ACC112 (cell line): ENCODE results near the gene MLF1.

Experiments
- H2AFZ ChIP-seq: fragments of 200-600 bp; sonication (generic); one replicate; pipeline ENCODE4 v1.6.0; 2017; ENCODE audit warnings: antibody characterized with exemption, low read length; ENCODE audit not compliant: unreplicated experiment
- H3K27ac ChIP-seq: fragments of 200-600 bp; sonication (generic); 2 replicates; pipeline ENCODE4 v1.5.1; 2014; ENCODE audit warnings: low read depth, mild to moderate bottlenecking, antibody characterized with exemption, low read length, moderate library complexity
- H3K27me3 ChIP-seq: fragments of 200-600 bp; sonication (generic); 2 replicates; pipeline ENCODE4 v1.6.1; 2014; ENCODE audit warnings: mild to moderate bottlenecking, antibody characterized with exemption, low read length, moderate library complexity, mixed read lengths; ENCODE audit not compliant: insufficient read depth
- H3K36me3 ChIP-seq: fragments of 200-600 bp; sonication (generic); 2 replicates; pipeline ENCODE4 v1.6.1; 2016; ENCODE audit warnings: mild to moderate bottlenecking, antibody characterized with exemption, low read length, moderate library complexity, mixed read lengths; ENCODE audit not compliant: insufficient read depth
- H3K4me1 ChIP-seq: fragments of 200-600 bp; sonication (generic); one replicate; pipeline ENCODE4 v1.6.1; 2016; ENCODE audit warnings: low read length, mixed read lengths; ENCODE audit not compliant: insufficient read depth, unreplicated experiment, control insufficient read depth
- H3K4me3 ChIP-seq: fragments of 200-600 bp; sonication (generic); 2 replicates; pipeline ENCODE4 v1.5.1; 2014; ENCODE audit warnings: mild to moderate bottlenecking, low read depth, low read length
- H3K79me2 ChIP-seq: fragments of 200-600 bp; sonication (generic); one replicate; pipeline ENCODE4 v1.6.0; 2016; ENCODE audit warnings: low read length; ENCODE audit not compliant: control insufficient read depth, unreplicated experiment, insufficient read depth

Gene MLF1

DNA sequence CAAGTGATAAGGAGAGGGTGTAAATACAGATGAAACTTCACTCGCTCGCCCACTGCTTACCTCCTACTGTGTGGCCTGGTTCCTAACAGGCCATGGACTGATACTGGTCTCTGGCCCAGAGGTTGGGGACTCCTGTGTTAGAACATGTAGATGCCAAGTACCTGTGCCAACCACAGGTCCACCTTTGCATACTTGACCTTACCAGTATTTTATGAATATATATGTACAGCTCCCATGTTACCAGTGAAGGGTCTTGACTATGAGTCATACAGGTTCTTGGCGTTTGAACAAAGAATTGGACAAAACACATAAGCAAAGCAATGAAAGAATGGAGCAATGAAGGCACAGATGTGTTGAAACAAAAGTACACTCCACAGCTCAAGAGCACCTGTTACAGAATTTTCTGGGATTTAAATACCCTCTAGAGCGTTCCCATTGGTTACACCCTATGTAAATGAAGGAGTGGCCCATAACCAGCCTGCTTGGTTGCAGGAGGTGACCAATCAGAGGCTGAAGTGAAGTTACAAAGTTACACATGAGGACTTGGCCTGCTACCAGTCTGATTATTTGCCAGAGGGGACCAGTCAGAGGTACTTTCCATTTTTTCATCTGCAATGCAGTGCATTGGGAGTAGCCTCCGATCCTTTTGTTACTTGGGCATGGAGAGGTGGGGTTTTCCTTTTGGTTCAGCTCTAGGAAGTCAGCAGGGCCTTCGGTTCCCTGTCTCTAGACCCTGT lies 71.6 kb downstream of the MLF1 start:
- no peak overlapping the region for H3K27ac ChIP-seq
- H3K79me2 ChIP-seq: peaks cover 27% of the 10 kb centered on the region
- H3K36me3 ChIP-seq: peaks cover 10% of the 10 kb centered on the region; the same call in 1 of the 2 replicates
- no peaks in the 10 kb centered on the region for H3K27me3 ChIP-seq
- peaks cover 8% of the 10 kb centered on the region for H3K4me1 ChIP-seq
- H2AFZ ChIP-seq: peak overlapping the region; percentile 78
- no peak overlapping the region for H3K4me3 ChIP-seq

DNA sequence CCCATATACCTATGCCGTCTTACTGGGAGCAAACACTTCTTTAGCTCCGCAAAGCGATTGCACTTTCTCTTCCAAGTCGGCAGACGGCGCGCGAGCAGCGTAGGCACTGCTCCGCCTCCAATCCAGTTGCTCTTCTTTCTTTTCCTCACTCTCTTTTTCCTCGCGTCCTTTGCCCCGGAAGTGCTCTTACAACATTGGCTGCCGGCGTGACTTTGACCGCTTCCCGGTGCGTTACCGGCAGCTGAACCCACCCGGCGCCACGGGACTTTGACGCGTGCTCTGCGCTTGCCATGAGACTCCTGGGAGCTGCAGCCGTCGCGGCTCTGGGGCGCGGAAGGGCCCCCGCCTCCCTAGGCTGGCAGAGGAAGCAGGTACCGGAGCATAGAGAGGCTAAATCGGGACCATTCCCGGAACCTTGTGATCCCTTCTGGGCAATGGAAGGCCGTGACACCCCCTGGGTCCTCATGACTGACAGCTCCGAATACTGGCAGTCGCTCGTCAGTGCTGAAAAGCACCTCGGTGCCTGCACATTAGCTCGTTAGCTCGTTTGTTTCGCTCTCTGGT lies 73.4 kb downstream of the MLF1 start, which contains the start of gene GFM1:
TSS of gene GFM1 (plus strand) at position 183 of the 564 bp plus-strand sequence. CDS start at position 291, 108 bp downstream.
- peak within 1 kb of the TSS; percentile 57 for H2AFZ ChIP-seq
- H3K27ac ChIP-seq: peak within 1 kb of the TSS; percentile 58; the same call in 1 of the 2 replicates
- no peaks in the 10 kb centered on the region for H3K27me3 ChIP-seq
- peak within 1 kb of the TSS; percentile 99 for H3K4me3 ChIP-seq
- H3K79me2 ChIP-seq: peaks cover 32% of the 10 kb centered on the region
- peaks cover 8% of the 10 kb centered on the region for H3K4me1 ChIP-seq
- H3K36me3 ChIP-seq: peaks cover 19% of the 10 kb centered on the region

DNA sequence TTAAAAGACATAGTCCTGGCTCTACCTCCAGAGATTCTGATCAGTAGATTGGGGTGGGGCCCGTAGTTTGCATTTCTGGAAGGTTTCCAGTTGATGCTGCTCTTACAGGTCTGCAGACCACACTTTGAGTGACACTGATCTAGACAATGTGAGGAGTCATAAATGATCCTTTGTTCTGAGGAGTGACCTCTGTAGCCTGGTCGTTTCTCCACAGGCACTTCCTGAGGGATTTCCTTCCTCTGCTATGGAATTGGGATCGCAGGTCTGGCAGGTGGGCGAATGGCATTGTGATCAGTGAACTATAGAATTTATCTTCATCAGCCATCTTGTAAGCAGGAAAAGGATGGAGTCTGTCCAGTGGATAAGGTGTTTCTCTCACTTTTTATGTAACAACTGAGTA lies 78.8 kb downstream of the MLF1 start:
- Histone ChIP-seq H3K4me3 (no peak overlapping the region), H3K79me2 (peaks cover 27% of the 10 kb centered on the region), H3K27ac (no peak overlapping the region), H2AFZ (no peak overlapping the region), H3K4me1 (peaks cover 12% of the 10 kb centered on the region), H3K27me3 (no peaks in the 10 kb centered on the region), H3K36me3 (peaks cover 34% of the 10 kb centered on the region)

GRCh38 chr3:158651192-158651591 lies 80.2 kb downstream of the MLF1 start:
- no peak overlapping the region for H3K27ac ChIP-seq
- peaks cover 4% of the 10 kb centered on the region for H3K4me1 ChIP-seq
- H3K36me3 ChIP-seq: peaks cover 33% of the 10 kb centered on the region
- no peak overlapping the region for H2AFZ ChIP-seq
- no peaks in the 10 kb centered on the region for H3K27me3 ChIP-seq
- H3K4me3 ChIP-seq: no peak overlapping the region
- H3K79me2 ChIP-seq: peaks cover 14% of the 10 kb centered on the region

DNA sequence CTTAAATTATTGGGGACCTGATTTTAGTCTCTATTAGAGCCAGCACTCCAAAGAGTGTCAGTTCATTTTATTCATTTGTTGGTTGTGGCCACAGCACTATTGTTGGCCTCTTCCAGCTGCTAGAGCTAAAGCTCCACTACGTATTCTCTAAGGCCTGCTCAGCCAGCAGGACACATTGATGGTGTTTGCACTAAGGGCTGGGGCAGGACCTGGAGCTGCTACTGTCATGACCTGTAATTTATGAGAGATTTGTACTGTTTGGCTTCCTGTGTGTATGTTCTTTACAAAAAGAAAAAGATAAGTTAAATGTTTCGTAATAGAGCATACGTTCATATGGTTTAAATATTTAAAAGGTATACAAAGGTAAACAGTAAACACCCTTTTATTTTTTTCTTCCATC lies 81.5 kb downstream of the MLF1 start:
- no peak overlapping the region for H3K4me3 ChIP-seq
- no peak overlapping the region for H3K27ac ChIP-seq
- peaks cover 4% of the 10 kb centered on the region for H3K4me1 ChIP-seq
- no peaks in the 10 kb centered on the region for H3K27me3 ChIP-seq
- H3K79me2 ChIP-seq: peaks cover 7% of the 10 kb centered on the region
- no peak overlapping the region for H2AFZ ChIP-seq
- peaks cover 26% of the 10 kb centered on the region for H3K36me3 ChIP-seq
